Right kidney (tissue), 1 donor: ENCODE data around the gene RAB7A.

Experiments
- DNase-seq: peaks from one replicate; pipeline ENCODE4 v3.0.0-alpha.2; 2016

The RAB7A gene

GRCh38 chr3:128849911-128850455, 124.0 kb downstream of the RAB7A start:
- DNase-seq: no peak

GRCh38 chr3:128850544-128850943, 124.6 kb downstream of the RAB7A start:
- no peak for DNase-seq

- DNase-seq: no peak
Observed at GRCh38 chr3:128851601-128852000, 125.6 kb downstream of the RAB7A start.

- DNase-seq: no peak
Observed at GRCh38 chr3:128853826-128854225, 127.8 kb downstream of the RAB7A start.

- no peak for DNase-seq
Observed at GRCh38 chr3:128854475-128854874, 128.5 kb downstream of the RAB7A start.

GRCh38 chr3:128855569-128855968, 129.6 kb downstream of the RAB7A start:
- no peak for DNase-seq

- DNase-seq: no peak
Observed at GRCh38 chr3:128858167-128858566, 132.2 kb downstream of the RAB7A start.

GRCh38 chr3:128859630-128860029, 133.6 kb downstream of the RAB7A start:
- DNase-seq: no peak

- DNase-seq: no peak
Observed at GRCh38 chr3:128861491-128861890, 135.5 kb downstream of the RAB7A start.

GRCh38 chr3:128863560-128863959, 137.6 kb downstream of the RAB7A start:
- no peak for DNase-seq
